H1 (cell line): ENCODE data around the gene AEBP1. TPM values are rescaled to one million over a fixed set of nuclear protein-coding genes. Genes with fewer than 3 reads are reported as not detected.

Experiments
- CTCF ChIA-PET: fragments of 300-600 bp; sonication (Branson Sonifier 250); formaldehyde crosslinking; loops from one replicate; lab custom pipeline; 2021; ENCODE audit not compliant: partially characterized antibody; lab: Charles Lee
- POLR2A ChIA-PET: fragments of 300-600 bp; sonication (Branson Sonifier 250); formaldehyde crosslinking; loops from one replicate; lab custom pipeline; 2021; ENCODE audit warnings: inconsistent platforms; ENCODE audit not compliant: partially characterized antibody; lab: Charles Lee
- DNase-seq, 2 experiments: peaks; one replicate each; pipeline versions ENCODE4 v3.0.0 to v3.0.0-alpha.2; 2010 to 2022; ENCODE audit warnings: low spot score in 2 of 2, low read depth in 1 of 2, mixed read lengths in 1 of 2
- FAIRE-seq: peaks from 2 replicates; lab custom pipeline; 2011; peaks lifted over from hg19 to GRCh38; lab: Jason Lieb, UNC
- H2AFZ ChIP-seq: 2 replicates; pipeline ENCODE4 v1.8.1; 2012; ENCODE audit warnings: low read length, inconsistent platforms
- H2AK5ac ChIP-seq: 2 replicates; pipeline ENCODE4 v1.6.1; 2013; ENCODE audit warnings: low read depth, low read length
- H2BK120ac ChIP-seq: replicated peaks from 2 replicates; pipeline ENCODE3; 2013; ENCODE audit warnings: low read depth, low read length, inconsistent platforms
- H2BK12ac ChIP-seq: 2 replicates; pipeline ENCODE4 v1.6.1; 2013; ENCODE audit warnings: low read depth, low read length
- H2BK15ac ChIP-seq: 2 replicates; pipeline ENCODE4 v1.6.1; 2013; ENCODE audit warnings: low read length
- H2BK20ac ChIP-seq: 2 replicates; pipeline ENCODE4 v1.6.1; 2013; ENCODE audit warnings: low read length
- H2BK5ac ChIP-seq: 2 replicates; pipeline ENCODE4 v1.6.1; 2013; ENCODE audit warnings: low read depth, low read length
- H3K14ac ChIP-seq: 2 replicates; pipeline ENCODE4 v1.6.1; 2013; ENCODE audit warnings: inconsistent platforms; ENCODE audit not compliant: insufficient read length
- H3K18ac ChIP-seq: 2 replicates; pipeline ENCODE4 v1.6.1; 2013; ENCODE audit warnings: low read length; ENCODE audit errors: extremely low read depth
- H3K23ac ChIP-seq: 2 replicates; pipeline ENCODE4 v1.6.1; 2013; ENCODE audit warnings: inconsistent platforms; ENCODE audit not compliant: insufficient read length
- H3K23me2 ChIP-seq: 2 replicates; pipeline ENCODE4 v1.6.1; 2013; ENCODE audit warnings: low read depth, low read length
- H3K27ac ChIP-seq: 2 replicates; pipeline ENCODE4 v1.6.1; 2011; ENCODE audit warnings: low read depth, low read length, inconsistent platforms
- H3K27me3 ChIP-seq, 4 experiments: replicated peaks in 1 of 4; 1 replicate in 1 of 4; 2 replicates in 3 of 4; pipeline versions ENCODE4 v1.6.1 to v1.8.1; 2011 to 2013; ENCODE audit warnings: low read length in 3 of 4, mild to moderate bottlenecking in 3 of 4, inconsistent platforms in 2 of 4, mixed read lengths in 2 of 4, moderate library complexity in 1 of 4; ENCODE audit not compliant: control insufficient read depth in 3 of 4, insufficient read depth in 3 of 4; ENCODE audit errors: extremely low read depth in 1 of 4
- H3K36me3 ChIP-seq, 4 experiments: 2 replicates each; pipeline versions ENCODE4 v1.6.1 to v1.8.1; 2011 to 2013; ENCODE audit warnings: mild to moderate bottlenecking in 4 of 4, low read length in 3 of 4, moderate library complexity in 2 of 4, control low read depth in 1 of 4, inconsistent platforms in 1 of 4; ENCODE audit not compliant: insufficient read depth in 4 of 4, control insufficient read depth in 2 of 4
- H3K4ac ChIP-seq: replicated peaks from 2 replicates; pipeline ENCODE3; 2013; ENCODE audit warnings: low read length, low read depth, mixed read lengths, inconsistent platforms; ENCODE audit not compliant: insufficient read length
- H3K4me1 ChIP-seq, 4 experiments: replicated peaks in 1 of 4; 1 replicate in 1 of 4; 2 replicates in 3 of 4; pipeline versions ENCODE4 v1.6.1 to v1.8.1; 2011 to 2013; ENCODE audit warnings: low read length in 3 of 4, inconsistent platforms in 2 of 4, mixed read lengths in 1 of 4; ENCODE audit not compliant: insufficient read depth in 4 of 4, control insufficient read depth in 3 of 4
- H3K4me2 ChIP-seq, 2 experiments: 2 replicates each; pipeline versions ENCODE4 v1.6.1 to v1.8.1; 2011 to 2013; ENCODE audit warnings: low read depth in 2 of 2, low read length in 2 of 2, control low read depth in 1 of 2, inconsistent platforms in 1 of 2, mild to moderate bottlenecking in 1 of 2; ENCODE audit not compliant: insufficient read depth in 1 of 2
- H3K4me3 ChIP-seq, 4 experiments: fragments of 200-600, 300-600 bp in 1 of 4; sonication (generic), shearing (Covaris generic), sonication (Bioruptor Twin) in 1 of 4; 2 replicates each; pipeline versions ENCODE4 v1.5.1 to v1.8.1; 2011 to 2016; ENCODE audit warnings: low read length in 4 of 4, low read depth in 3 of 4, control low read depth in 2 of 4, inconsistent platforms in 2 of 4, mild to moderate bottlenecking in 2 of 4, mixed read lengths in 1 of 4, moderate library complexity in 1 of 4; ENCODE audit not compliant: insufficient read depth in 2 of 4; ENCODE audit errors: extremely low read depth in 1 of 4
- H3K56ac ChIP-seq: replicated peaks from 2 replicates; pipeline ENCODE3; 2013; ENCODE audit warnings: low read depth, mild to moderate bottlenecking, mixed read lengths, low read length, inconsistent platforms; ENCODE audit not compliant: insufficient read length
- H3K79me1 ChIP-seq: 2 replicates; pipeline ENCODE4 v1.6.1; 2013; ENCODE audit warnings: low read depth, low read length, control low read depth
- H3K79me2 ChIP-seq, 2 experiments: 2 replicates each; pipeline versions ENCODE4 v1.6.1 to v1.8.1; 2012 to 2013; ENCODE audit warnings: low read length in 2 of 2, mild to moderate bottlenecking in 2 of 2, inconsistent platforms in 1 of 2; ENCODE audit not compliant: insufficient read depth in 2 of 2, control insufficient read depth in 1 of 2
- H3K9ac ChIP-seq, 4 experiments: replicated peaks in 1 of 4; 1 replicate in 1 of 4; 2 replicates in 3 of 4; pipeline versions ENCODE4 v1.6.1 to v1.8.1; 2011 to 2013; ENCODE audit warnings: low read depth in 3 of 4, low read length in 3 of 4, control low read depth in 2 of 4, mild to moderate bottlenecking in 2 of 4, moderate library complexity in 2 of 4, inconsistent platforms in 1 of 4; ENCODE audit errors: extremely low read depth in 1 of 4
- H3K9me3 ChIP-seq, 2 experiments: 2 replicates each; pipeline versions ENCODE4 v1.6.1 to v1.8.1; 2012 to 2013; ENCODE audit warnings: mild to moderate bottlenecking in 2 of 2, moderate library complexity in 2 of 2, control low read depth in 1 of 2, inconsistent platforms in 1 of 2, low read depth in 1 of 2, low read length in 1 of 2, mixed read lengths in 1 of 2; ENCODE audit not compliant: insufficient read depth in 2 of 2
- H4K20me1 ChIP-seq, 2 experiments: replicated peaks in 1 of 2; 2 replicates each; pipeline versions ENCODE3 to v1.8.1; 2011 to 2013; ENCODE audit warnings: inconsistent platforms in 2 of 2, low read length in 2 of 2, mild to moderate bottlenecking in 1 of 2; ENCODE audit not compliant: insufficient read depth in 2 of 2, control insufficient read depth in 1 of 2
- H4K5ac ChIP-seq: 2 replicates; pipeline ENCODE4 v1.6.1; 2013; ENCODE audit warnings: low read length, low read depth, mixed read lengths, inconsistent platforms; ENCODE audit not compliant: insufficient read length
- H4K8ac ChIP-seq: 2 replicates; pipeline ENCODE4 v1.8.0; 2013; ENCODE audit warnings: mild to moderate bottlenecking, moderate library complexity, low read length, inconsistent platforms; ENCODE audit not compliant: insufficient read depth; ENCODE audit errors: extremely low read depth
- H4K91ac ChIP-seq: replicated peaks from 2 replicates; pipeline ENCODE3; 2013; ENCODE audit warnings: low read length, mixed read lengths, inconsistent platforms; ENCODE audit not compliant: insufficient read length
- ASH2L ChIP-seq: fragments of 200-600, 300-600 bp; sonication (generic); IDR thresholded peaks from one replicate; pipeline ENCODE4 v1.7.1; 2017; ENCODE audit warnings: low read length
- CREB1 ChIP-seq: IDR thresholded peaks from 2 replicates; pipeline ENCODE4 v1.6.1; 2012; ENCODE audit warnings: inconsistent platforms
- KDM4A ChIP-seq: IDR thresholded peaks from one replicate; pipeline ENCODE4 v1.7.1; 2012; ENCODE audit warnings: low read depth, mild to moderate bottlenecking, moderate library complexity, low read length, inconsistent platforms; ENCODE audit not compliant: severe bottlenecking
- PHF8 ChIP-seq: fragments of 200-600 bp; sonication (generic); conservative IDR thresholded peaks from 2 replicates; pipeline ENCODE4 v1.7.1; 2012; ENCODE audit warnings: low read depth, mild to moderate bottlenecking, inconsistent platforms, low read length, moderate library complexity
- SAP30 ChIP-seq: fragments of 300-600 bp; sonication (generic); IDR thresholded peaks from 2 replicates; pipeline ENCODE4 v1.7.1; 2012; ENCODE audit warnings: low read length, moderate library complexity, mild to moderate bottlenecking, inconsistent platforms; ENCODE audit not compliant: insufficient read depth, insufficient replicate concordance
- SIN3A ChIP-seq, 2 experiments: IDR thresholded peaks in 1 of 2; conservative IDR thresholded peaks in 1 of 2; 2 replicates each; pipeline ENCODE4 v1.6.1; 2011 to 2012; ENCODE audit warnings: low read length in 2 of 2, improper control_type of control experiment in 1 of 2, low read depth in 1 of 2, mild to moderate bottlenecking in 1 of 2
- SP2 ChIP-seq: IDR thresholded peaks from 2 replicates; pipeline ENCODE4 v1.6.1; 2012; ENCODE audit warnings: mild to moderate bottlenecking, low read length, inconsistent platforms
- TBP ChIP-seq: IDR thresholded peaks from 2 replicates; pipeline ENCODE4 v1.6.1; 2011; ENCODE audit warnings: low read depth, low read length, improper control_type of control experiment
- WGBS, 2 experiments: shearing (Covaris generic) in 1 of 2; methylation state at CpG; one replicate each; pipeline versions ENCODE4 v1.1.6 to v1.1.7; 2013 to 2015; ENCODE audit warnings: low lambda C conversion rate in 2 of 2, mixed read lengths in 2 of 2, inconsistent platforms in 1 of 2, low coverage in 1 of 2, missing lambda C conversion rate in 1 of 2; ENCODE audit not compliant: insufficient replicate concordance in 2 of 2, insufficient coverage in 1 of 2, insufficient read length in 1 of 2; ENCODE audit errors: extremely low coverage in 1 of 2, missing lambda C conversion rate in 1 of 2; 5-methylcytosine and 5-hydroxymethylcytosine counted together
- polyA plus RNA-seq, 7 experiments: library from polyadenylated mRNA; depleted of rRNA in 3 of 7; stranded (reverse) in 5 of 7; unstranded in 2 of 7; fragments of >200 nt in 5 of 7; fragments of 200-250 nt in 2 of 7; gene quantifications; 1 replicate in 5 of 7; 2 replicates in 1 of 7; 4 replicates in 1 of 7; pipeline versions ENCODE4 v1.2.1 to v1.2.3, GENCODE V29; 2011 to 2013; ENCODE audit warnings: missing spikeins in 2 of 7, mixed read lengths in 2 of 7
- total RNA-seq: library from RNA; stranded (reverse); fragmentation: NEBNext Ultra II Directional; extraction: Animal tissue kit (Norgen Biotek cat#: 25700); gene quantifications from 2 replicates; pipeline ENCODE4 v1.2.1, GENCODE V29; 2021
- TF ChIP-seq, protein P1 (sequence below): IDR thresholded peaks from 2 replicates; pipeline ENCODE4 v1.6.1; 2011; ENCODE audit warnings: low read depth, mild to moderate bottlenecking, low read length; ENCODE audit not compliant: insufficient read depth

AEBP1 gene
- total and polyA plus RNA-seq, 2 of the 8 experiments (the other 6 are each of a cell fraction or from before 2014, with no cell fraction given) = 10.4 to 41.2 TPM

DNA sequence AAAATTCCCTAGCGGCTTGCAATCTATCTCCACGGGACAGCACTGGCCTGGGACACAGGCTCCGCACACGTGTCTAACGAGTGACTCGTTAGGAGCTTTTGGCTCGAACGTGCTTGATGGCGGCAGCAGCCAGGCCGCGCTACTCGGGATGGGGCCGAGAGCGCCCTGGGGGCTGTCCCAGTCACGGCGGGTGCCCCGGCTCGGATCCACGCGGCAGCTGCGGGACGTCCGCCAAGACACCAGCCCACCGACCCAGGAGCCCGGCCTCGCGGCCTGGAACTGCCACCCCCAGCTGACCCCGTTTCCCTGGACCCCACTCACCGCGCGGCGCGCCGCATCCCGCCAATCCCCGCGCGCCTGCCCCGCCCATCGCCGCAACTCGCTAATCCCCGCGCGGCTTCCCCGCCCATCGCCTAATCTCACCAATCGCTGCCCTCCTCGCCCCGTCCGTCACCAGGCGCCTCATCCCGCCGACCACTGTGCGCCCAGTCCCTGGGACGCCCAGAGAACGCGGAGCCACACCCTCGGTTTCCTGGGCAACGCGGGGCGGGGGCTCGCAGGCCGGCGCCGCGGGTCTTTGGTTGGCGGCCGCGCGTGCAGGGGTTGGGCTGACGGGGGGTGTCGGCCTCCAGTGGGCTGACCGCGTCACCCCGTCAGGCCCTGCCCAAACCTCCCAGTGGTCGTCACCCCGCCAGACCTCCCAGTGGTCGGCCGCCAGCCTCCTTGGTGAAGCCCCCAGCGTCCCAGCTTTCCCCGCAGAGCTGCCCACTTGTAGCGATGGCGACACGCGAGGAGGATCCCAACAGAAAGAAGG lies 19.3 kb downstream of the AEBP1 start, which contains the start of gene POLD2:
POLD2 (minus strand) TSS at position 359 of the 814 bp plus-strand sequence. CDS start 1,495 bp downstream, outside the sequence.
- WGBS, 2 experiments = 2% methylated on average over 65 of the region's 86 CpGs; no CpG with 5 or more reads in 1 of the 2 experiments
- peaks cover 9% of the 10 kb centered on the region for H3K23me2 ChIP-seq
- peak within 1 kb of the TSS; percentile 66; the same call in 1 of the 2 replicates for H2BK5ac ChIP-seq
- peak within 1 kb of the TSS; percentile 70; the same call in 1 of the 2 replicates for H3K27ac ChIP-seq
- peak within 1 kb of the TSS; percentile 81 for H4K5ac ChIP-seq
- no peak within 1 kb of the TSS for H3K23ac ChIP-seq
- no peak within 1 kb of the TSS for H2BK20ac ChIP-seq
- ChIA-PET POLR2A (interaction anchor here (0.8 to 5.4 kb wide), 16 partner anchors 8 to 78 kb away, joined by 3 to 50 read pairs (median 5); partner anchors contain the start of gene PGAM2), CTCF (interaction anchor here (0.8 to 6.2 kb wide), 10 partner anchors 8 to 103 kb away, joined by 3 to 27 read pairs (median 4); no protein-coding TSS in a partner anchor)
- H2AFZ ChIP-seq = peak within 1 kb of the TSS; percentile 95; the same call in 1 of the 2 replicates
- peaks cover 10 to 33% (median 13%) of the 10 kb centered on the region in 4 experiments; a peak in 6 of 8 replicates for H3K36me3 ChIP-seq
- H3K4me1 ChIP-seq = peaks cover 0 to 7% (median 3%) of the 10 kb centered on the region in 4 experiments; a peak in 4 of 7 replicates
- H2AK5ac ChIP-seq = 0 out of 2 replicates have a peak within 1 kb of the TSS, but pooled peaks have one; percentile 93
- peak within 1 kb of the TSS; percentile 75 for H3K56ac ChIP-seq
- DNase-seq (peak; percentile 73 to 96), FAIRE-seq (no peak)
- peak within 1 kb of the TSS; percentile 84 for H4K8ac ChIP-seq
- 0 out of 2 replicates have a peak within 1 kb of the TSS, but pooled peaks have one; percentile 78 for H3K18ac ChIP-seq
- peaks cover 4 to 6% of the 10 kb centered on the region in 2 experiments for H4K20me1 ChIP-seq
- peaks cover 10% of the 10 kb centered on the region for H3K79me1 ChIP-seq
- H3K4me2 ChIP-seq = peak within 1 kb of the TSS; percentile 79 to 95
- H3K9me3 ChIP-seq = no peaks in the 10 kb centered on the region
- H3K4me3 ChIP-seq = peak within 1 kb of the TSS; percentile 74 to 85 (median 76)
- H2BK120ac ChIP-seq = no peak within 1 kb of the TSS
- peaks cover 0 to 4% (median under 1%) of the 10 kb centered on the region in 4 experiments; a peak in 4 of 7 replicates for H3K27me3 ChIP-seq
- H2BK15ac ChIP-seq = 0 out of 2 replicates have a peak within 1 kb of the TSS, but pooled peaks have one; percentile 46
- H3K9ac ChIP-seq = peak within 1 kb of the TSS; percentile 15 to 78 (median 68)
- peak within 1 kb of the TSS; percentile 91 for H3K4ac ChIP-seq
- peak within 1 kb of the TSS; percentile 15 for H4K91ac ChIP-seq
- H3K14ac ChIP-seq = no peak within 1 kb of the TSS
- H3K79me2 ChIP-seq = peaks cover 3 to 16% of the 10 kb centered on the region in 2 experiments; a peak in 3 of 4 replicates
- H2BK12ac ChIP-seq = no peak within 1 kb of the TSS
- TF ChIP-seq CREB1 (peak; percentile 88), ASH2L (peak; percentile 64), TBP (peak; percentile 49; the same call in 1 of the 2 replicates), KDM4A (peak; percentile 24), PHF8 (peak; percentile 87), SIN3A (conservative IDR thresholded peaks at IDR 0.05 in 1 of 2, IDR thresholded peaks at IDR 0.05 in 1 of 2; ENCODE audit: low read depth in 1 of 2, low read length in 2 of 2) (peak in 1 of 2 experiments; percentile 52; a peak in 2 of 4 replicates), SP2 (peak; percentile 16; the same call in 1 of the 2 replicates), SAP30 (peak; percentile 67)
- TF ChIP-seq, protein P1, sequence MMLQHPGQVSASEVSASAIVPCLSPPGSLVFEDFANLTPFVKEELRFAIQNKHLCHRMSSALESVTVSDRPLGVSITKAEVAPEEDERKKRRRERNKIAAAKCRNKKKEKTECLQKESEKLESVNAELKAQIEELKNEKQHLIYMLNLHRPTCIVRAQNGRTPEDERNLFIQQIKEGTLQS = no peak
